Activated effector memory CD4-positive, alpha-beta T cell treated with anti-CD3 and anti-CD28 coated beads, Interleukin-2, amount 50 U/mL, for 16 hours (primary cell): ENCODE measurements around the gene RPRD1B.
"Not testable (repeated sequence)": the region's sequence is repeated elsewhere in the genome, so short reads cannot be mapped to it uniquely, and the experiment has no call there.

Experiments
- DNase-seq: peaks from one replicate; pipeline ENCODE4 v3.0.0-alpha.2; 2020

RPRD1B gene

DNA sequence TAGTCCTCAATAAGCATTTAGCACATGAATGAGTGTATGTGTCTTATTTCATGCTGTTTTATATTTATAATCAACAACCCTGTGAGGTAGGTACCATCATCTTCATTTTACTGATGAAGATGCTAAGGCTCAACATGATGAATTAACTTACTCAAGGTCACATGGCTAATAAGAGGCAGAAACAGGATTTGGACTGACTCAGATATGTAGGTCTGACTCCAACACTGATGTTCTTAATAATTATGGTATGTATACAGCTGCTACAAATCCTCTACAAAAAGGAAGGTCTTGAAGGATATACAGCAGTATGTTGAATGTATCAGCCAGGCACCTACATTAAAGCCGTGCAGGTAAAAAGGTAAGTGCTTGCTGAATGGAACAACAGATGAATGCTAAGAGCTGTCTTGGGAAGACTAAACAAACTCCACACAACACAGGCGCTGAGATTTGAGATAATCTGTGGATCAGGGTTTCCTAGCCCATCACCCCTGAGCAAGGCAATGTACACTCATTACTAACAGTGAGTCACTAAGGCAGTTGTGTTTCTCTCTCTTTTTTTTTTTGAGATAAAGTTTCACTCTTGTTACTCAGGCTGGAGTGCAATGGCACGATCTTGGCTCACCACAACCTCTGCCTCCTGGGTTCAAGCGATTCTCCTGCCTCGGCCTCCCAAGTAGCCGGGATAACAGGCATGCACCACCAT lies 32.2 kb upstream of the RPRD1B start:
- no peak for DNase-seq

DNA sequence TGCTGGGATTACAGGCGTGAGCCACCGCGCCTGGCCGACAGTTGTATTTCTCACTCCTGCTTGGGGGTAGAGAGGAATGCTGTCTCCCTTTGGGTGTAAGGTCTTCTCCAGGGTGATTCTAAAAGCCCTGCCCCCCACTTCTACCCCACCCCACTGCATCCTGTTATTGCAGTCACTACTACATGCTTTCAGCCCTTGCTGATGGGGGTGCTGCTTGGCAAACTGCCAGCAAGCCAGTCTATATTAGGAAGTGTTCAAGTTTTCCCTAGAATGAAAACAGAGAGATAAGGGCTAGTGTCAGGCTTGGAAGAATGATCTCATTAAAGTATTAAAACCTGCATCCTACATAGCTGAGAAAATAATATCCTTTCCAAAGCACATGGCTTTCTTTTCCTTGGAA lies 31.6 kb upstream of the RPRD1B start:
- no peak for DNase-seq

DNA sequence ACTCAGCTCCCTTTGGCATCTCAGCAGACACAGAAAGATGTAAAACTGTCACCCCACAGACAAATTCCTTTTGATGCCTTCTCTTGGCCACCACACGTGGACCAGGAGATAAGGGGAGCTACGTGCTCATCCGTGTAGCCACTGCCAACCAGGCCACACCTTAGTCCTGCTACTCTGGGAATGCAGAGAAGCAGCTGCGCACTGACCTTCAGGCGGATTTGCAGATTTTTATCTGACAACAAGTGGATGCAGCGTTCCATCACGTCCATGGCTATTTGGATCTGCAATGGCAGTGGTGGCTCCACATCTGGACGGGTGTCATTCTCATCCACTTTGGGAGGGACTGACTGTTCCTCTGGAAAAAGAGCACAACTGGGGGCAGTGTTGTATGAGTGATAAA lies 31.1 kb upstream of the RPRD1B start:
- DNase-seq = no peak

DNA sequence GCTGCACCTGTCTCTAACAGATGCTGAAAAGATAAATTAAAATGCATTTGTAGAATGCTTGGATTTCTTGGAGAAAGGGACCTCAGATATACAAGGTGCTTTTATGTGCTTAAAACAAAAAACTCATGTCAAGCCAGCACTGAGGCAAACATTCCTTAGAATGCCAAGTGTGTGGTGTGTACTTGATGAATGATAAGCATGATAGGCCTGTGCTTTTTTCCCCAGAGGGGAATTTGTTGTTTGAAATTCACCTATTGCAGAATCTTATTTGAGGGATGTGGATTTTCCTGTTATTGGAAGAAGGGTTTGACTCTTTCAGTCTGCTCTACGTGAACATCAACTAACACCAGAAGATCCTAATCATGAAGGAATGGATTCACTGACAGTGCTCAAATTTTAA lies 29.1 kb upstream of the RPRD1B start:
- no peak for DNase-seq

DNA sequence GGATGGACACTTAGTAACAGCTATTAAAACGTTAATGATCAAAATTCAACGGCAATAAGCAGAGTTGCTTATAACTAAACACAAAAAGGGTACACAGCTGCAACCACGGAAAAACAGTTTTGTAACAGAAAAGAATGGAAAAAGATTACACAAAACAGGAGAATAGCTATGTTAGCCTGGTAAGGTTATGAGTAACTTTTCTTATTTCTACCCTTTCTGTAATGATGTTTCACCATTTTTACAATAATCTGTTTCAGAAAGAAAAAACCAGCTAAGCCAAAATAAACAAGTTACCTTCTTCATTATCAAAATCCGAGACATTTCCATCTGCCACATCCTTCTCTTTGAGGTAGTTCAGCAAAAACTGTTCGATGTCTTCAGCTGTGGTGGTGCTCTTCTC lies 27.6 kb upstream of the RPRD1B start:
- no peak for DNase-seq

DNA sequence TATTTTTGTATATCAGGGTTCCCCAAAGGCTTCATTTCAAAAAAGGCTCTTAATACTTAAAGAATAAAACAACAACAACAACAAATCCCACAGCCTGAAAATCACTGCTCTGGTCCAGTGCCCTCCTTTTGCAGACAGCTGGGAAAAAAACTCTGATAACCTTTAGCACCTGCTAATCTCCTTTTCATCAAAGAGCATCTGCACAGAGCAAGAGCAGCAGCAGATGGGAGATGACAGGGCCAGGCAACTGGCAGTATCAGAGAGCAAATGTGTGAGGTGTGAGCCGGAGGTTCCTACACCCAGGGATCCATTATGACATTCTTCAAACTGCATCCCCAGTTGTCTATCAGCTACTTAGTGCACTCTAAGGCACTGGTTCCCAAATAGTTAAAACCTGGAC lies 26.0 kb upstream of the RPRD1B start:
- DNase-seq = no peak

DNA sequence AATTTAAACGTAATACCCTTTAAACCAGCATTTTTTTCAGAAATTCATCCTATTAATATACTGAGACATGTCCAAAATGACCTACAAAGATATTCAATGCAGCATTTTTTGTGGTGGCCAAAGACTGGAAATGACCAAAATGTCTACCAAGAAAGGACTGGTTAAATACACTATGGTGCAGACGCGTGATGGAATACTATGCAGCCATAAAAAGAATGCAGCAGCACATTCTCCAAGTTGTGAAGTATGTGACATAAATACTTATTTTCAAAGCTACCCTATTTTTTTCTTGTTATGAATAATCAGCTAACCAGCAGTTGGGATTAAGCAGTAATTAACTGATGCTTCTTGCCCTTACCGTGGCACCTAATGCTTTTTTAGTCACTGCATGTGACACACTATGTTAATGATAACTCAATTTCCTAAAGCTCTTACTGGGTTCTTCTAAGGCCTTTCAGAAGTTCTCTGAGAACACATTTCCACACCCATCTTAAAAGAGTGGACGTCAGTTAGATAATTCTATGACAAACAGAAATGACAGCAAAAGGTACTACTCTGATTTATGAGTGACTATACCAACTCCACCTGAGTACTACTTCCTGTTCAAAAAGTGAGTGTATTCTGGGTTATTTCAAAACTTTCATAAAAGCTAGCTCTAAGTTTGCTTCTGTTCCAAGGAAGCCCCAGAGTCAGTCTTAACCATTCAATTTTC lies 25.2 kb upstream of the RPRD1B start:
- DNase-seq = no peak

DNA sequence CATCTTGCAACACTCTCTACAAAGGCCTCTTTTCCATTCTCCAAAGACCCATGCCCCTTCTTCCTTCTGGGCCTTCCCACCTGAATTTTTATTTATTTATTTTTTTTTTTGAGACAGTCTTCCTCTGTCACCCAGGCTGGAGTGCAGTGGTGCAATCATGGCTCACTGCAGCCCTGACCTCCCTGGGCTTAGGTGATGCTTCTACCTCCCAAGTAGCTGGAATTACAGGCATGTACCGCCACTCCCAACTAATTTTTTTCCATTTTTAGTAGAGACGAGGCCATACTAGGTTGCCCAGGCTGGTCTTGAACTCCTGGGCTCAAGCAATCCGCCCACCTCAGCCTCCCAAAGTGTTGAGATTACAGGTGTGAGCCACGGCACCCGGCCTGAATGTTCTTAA lies 24.1 kb upstream of the RPRD1B start:
- not testable (repeated sequence) for DNase-seq

DNA sequence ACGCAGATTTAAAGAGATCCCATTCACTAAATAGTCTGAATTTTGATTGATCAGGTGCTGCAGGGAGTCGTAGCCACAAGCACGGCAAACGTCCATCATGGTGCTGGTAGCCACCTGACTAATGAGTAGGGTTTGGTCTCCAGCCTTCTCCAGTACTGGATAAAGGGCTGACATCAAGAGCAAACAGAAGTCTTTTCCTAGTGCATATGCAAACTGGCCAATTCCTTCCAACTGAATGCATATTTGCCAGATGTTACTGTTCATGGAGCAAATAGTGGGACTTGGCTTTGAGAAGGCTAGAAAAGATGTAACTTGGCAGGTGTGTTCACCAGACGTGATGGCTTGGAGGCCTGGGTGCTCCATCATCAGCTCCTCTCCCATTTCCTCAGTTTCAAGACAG lies 21.9 kb upstream of the RPRD1B start:
- no peak for DNase-seq

DNA sequence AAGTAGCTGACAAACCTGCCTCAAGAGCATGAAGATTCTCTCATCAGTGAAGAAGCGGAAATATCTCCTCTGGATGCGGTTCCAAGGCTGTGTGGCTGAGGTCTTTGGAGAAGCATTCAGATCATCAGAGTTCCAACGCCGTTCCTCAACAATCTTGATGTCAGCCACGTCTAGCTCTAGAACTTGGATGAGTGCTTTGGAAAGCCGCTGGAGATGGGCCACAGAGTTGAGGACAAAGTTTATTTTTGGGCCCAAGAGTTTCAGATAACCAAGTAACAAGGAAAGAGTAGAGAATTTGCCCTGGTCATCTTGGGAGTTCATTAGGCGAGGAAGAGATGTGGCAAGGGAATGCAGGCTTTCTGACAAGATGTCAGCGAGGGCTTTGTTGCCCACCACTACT lies 21.2 kb upstream of the RPRD1B start:
- no peak for DNase-seq

DNA sequence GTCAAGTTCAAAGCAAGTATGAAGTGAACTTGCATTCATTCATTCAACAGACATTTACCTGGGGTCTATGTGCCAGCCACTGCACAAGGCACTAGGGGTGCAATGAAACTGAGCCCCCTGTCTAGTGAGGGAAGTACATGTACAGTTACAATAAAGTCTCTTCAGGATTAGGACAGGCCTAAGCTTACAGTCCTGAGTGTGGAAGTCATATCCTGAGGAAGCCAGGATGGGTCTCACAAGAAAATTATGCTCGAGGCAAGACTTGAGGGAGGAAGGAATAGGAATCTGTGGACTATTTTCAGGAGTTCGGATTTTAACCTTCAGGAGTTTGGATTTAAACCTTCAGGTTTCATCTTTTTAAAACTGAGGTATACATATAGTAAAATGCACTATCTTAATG lies 19.7 kb upstream of the RPRD1B start:
- no peak for DNase-seq

DNA sequence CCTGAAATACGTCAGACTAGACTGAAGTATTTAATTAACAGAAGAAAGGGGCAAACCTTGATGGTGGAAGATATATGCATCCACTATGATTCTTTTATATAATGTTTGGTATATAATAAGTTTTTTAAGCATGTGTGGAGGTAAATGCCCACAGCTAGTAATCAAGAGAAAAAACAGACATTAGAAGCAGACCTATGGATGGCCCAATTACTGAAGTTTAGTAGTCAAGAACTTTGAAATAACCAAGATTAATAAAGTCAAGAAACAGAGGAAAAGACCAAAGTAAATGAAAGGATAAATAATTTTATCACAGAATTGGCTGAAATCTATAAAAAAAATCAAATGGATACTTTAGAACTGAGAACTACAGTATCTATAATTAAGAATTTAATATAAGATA lies 15.6 kb upstream of the RPRD1B start:
- DNase-seq = no peak

DNA sequence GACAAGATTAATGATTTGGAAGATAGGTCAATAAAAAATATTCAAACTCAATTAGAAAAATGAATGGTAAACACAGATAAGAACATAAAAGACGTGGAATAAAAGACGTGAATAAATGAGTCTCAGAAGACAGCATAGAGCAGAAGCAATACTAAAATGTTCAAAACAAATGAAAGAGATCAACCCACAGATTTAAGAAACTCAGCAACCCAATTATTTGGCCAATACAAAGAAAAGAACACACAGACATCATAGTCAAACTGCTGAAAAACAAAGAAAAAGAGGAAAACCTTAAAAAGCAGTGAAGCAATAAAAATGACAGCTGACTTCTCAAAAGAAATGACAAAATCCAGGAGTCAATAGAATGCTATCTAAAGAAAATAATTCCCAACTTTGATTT lies 15.2 kb upstream of the RPRD1B start:
- DNase-seq = no peak

DNA sequence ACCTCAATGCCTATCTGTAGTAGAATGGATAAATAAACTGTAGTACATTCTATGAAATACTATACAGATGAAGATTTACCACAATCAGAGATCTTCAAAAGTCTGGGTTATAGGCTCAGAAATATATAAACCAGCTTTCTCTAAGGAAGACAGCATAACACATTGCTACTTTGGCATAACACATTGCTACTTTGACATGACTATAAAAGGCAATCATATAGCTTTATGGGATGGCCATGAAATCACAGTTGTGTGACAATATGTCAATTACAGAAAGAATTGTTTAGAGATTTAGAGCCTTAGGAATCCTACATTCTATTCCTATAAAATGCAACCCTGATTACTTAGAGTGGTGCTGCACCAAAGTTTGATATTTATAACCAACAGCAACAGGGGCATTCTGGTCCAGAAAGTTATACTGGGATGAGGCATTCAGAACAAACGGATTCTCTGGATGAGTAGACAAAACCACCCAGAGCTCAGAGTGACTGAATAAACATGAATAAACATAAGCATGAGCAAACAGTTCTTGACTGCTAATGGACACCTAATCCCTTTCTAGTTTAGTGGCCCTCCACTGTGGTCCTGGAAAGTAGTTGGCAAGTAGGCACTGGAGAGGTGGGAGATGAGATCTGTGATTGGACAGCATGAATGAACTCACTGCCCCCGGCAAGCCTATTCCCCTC lies 12.3 kb upstream of the RPRD1B start:
- no peak for DNase-seq

DNA sequence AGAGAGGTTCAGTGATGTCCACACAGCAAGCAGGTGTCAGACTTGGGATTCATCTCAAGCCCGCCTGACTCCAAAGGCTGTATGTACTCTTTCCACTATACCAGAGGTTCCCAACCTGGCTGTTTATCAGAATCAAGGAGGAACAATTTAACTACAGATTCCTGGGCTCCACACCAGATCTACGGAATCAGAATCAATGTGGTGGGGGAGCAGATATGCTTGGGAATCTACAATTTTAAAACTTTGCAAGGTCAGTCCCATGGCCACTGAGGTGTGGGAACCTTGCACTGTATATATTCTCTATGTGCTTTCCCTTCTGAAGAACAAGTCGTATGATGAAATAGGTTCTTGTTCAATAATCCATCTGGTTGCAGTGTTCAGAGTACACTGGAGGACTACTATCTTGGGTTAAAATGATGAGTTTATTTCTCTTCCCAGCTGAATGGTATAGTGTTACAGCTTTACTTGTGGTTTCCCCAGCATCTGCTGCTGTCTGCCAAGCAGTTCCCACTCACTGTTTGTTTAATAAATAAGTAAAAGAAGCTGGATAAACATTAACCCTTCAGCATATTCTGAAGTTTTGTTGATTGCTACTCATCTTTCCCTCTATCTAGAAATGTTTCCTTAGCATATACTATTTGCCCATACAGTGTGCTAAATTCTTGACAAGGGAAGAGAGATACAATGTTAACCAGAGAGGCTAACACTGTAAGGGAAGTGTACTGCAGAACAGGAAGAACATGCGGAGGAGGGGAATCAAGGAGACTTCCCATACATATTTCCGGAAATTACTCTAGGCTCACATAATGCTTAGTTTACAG lies 10.2 kb upstream of the RPRD1B start:
- no peak for DNase-seq

DNA sequence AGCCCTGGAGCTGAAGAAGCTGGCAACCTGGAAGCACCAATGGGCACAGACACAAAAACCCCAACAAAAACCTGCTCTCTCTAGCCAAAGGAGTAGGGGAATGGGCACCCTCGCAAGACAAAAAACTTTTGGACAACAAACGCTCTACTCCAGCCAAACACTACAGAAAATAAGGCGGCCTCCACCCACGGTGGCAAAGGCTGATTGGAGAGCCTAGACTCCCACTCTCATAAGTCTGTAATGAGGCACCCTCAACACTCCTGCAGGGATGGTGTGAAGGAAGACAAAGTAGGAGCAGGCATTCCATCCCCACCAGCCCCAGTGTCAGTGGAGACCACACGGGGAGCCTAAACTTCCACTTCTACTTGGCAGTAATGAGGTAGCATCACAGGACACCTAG lies 9.1 kb upstream of the RPRD1B start:
- no peak for DNase-seq

DNA sequence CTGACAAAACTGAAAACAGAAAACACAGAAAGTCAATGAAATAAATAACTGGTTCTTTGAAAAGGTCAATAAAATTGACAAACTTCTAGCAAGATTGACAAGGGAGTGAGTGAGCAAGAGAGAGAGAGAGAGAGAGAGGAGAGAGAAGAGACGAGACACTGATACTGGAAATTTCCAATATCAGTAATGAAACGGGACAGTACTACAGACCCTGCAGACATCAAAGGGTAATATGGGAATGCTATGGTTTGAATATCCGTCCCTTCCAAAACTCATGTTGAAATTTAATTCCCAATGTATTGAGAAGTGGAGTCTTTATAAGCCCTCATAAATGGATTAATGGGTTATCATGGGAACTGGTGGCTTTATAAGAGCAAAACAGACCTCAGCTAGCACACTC lies 4.1 kb upstream of the RPRD1B start:
- DNase-seq = no peak

DNA sequence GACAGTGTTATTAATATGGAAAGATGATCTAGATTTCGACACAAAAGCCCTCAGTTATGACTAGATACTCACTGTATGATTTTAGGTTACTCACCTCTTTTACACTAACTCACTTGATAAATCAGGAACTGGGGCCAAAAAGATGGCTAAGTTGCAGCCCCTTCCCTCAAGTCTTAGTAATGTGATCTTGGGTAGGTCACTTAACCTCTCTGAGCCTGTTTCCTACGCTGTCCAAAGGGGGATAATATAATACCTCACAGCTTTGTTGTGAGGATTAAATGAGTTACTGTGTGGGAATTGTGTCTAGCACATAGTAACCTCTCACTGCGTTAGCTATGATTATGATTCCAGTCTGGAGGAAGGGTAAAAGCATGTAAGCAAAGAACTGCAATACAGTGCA lies 1.6 kb upstream of the RPRD1B start:
- DNase-seq = no peak

DNA sequence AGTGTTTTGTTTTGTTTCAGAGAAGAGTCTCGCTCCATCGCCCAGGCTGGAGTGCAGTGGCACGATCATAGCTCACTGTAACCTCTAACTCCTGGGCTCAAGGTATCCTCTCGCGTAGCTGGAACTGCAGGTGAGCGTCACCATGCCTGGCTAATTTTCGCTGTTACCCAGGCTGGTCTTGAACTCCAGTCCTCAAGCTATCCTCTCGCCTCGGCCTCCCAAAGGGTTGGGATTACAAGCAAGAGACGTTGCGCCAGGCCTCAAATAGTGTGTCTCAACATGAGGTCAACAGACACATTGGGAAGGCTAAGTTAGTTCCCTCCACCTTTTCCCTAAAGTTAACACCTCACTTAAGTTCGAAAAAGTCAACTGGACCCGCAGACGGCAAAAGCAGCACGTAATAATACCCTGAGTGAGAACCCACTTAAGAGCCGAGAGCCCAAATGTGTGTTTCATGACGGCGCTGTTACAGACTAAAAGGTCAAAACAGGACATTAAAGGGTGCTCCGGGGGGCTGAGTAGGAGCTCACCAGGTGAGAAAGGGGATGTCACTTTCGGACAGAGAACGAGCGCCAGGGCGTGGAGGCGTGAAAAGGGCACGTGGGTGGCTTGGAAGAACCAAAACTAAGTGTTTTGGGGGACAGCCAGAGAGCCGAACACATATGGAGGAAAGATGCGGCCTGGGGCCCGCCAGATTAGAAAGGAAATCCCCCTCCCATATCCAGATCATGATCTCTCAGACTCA lies 789 bp upstream of the RPRD1B start:
- no peak for DNase-seq

DNA sequence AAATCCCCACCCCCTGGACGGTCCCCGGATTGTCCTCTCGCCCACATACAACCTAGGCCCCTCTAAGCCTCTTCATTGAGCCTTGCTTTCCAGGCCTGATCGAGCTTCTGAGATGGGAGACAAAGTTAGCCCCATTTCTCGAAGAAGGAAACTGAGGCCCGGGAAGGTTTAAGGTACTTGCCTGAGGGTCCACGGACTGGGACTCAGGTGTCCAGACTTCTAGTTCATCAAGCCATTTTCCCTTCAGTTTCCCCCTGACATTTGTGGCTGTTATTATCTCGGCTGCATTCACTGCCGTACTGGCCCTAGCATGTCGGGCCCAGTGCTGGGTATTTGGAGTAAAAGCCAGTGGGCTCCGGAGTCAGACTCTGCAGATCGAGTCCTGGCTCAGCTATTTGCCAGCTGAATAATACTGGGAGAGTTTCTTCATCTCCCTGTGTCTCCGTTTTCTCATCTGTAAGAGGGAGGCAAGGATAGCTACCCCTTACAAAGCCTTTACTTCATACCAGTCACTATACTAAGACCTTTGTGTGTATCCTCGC lies 633 bp downstream of the RPRD1B start:
- DNase-seq = no peak

DNA sequence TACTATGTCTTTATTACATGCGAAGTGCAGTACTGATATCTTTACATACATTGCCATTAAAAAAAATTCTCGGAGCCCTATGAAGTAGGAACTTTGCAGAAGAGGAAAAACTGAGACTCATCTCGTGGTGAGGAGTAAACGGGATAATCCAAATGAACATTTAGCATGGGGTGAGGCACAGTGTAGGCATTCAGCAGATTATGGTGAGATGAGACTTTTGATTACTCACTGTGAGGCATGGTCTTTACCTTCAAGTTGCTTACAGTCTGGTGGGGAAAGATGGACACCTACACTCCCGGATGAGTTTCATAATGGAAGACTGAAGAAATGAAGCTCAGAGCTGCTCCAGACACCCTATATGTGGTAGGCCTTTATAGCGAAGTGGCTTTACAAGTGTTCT lies 1.4 kb downstream of the RPRD1B start:
- DNase-seq = no peak

DNA sequence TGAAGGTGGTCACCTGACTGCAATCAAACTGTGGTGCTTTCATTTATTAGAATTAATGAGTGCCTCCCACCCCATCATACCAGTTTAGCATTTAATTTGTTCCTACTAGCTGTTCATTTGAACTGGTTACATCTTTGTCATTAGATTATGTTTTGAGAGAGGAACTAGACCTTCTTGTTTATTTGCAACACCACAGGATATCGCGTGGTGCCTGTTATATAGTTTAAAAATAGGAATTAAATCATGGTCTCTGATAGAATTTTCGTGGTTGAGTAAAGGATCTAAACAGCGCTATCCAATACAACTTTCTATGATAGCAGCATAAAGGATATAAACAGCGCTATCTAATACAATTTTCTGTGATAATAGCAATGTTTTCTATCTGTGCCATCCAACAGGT lies 2.8 kb downstream of the RPRD1B start:
- DNase-seq = no peak

DNA sequence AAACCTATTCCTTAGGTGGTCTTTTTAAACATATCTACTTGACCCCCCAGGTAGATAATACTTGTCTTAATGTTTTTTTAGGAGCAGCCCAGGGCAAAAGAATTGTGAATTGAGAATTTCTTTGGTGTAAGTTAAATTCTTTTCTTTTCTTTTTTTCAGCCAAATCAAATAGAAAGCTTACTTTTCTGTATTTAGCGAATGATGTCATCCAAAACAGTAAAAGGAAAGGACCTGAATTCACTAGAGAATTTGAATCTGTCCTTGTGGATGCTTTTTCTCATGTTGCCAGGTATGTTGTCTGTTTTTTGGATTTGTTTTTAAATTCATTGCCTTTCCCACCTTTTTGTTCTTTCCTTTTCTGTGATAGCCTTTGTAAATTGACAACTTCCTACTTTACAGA lies 6.7 kb downstream of the RPRD1B start:
- DNase-seq = no peak
